ENCODE results near the gene GBE1. TPM values are rescaled to one million over a fixed set of nuclear protein-coding genes. Genes with fewer than 3 reads are reported as not detected.
A peak's percentile ranks its signal among the peaks of the same experiment; 100 is the strongest.

GBE1 gene
- total and polyA plus RNA-seq, 2 donors (not counting 1 experiment from before 2014, with no cell fraction given) = 153 to 232 TPM

- Histone ChIP-seq H3K79me2 (ENCODE audit: control insufficient read depth, insufficient read depth, low read length) (no peaks in the 10 kb centered on the region), H4K20me1 (ENCODE audit: control insufficient read depth, extremely low read depth, insufficient read depth, low read length) (no peaks in the 10 kb centered on the region), H3K9me3 (ENCODE audit: control insufficient read depth, insufficient read depth, low read depth, low read length) (no peaks in the 10 kb centered on the region), H2AFZ (ENCODE audit: low read length) (no peak overlapping the region), H3K4me1 (ENCODE audit: control insufficient read depth, extremely low read depth, insufficient read depth, low read length) (no peaks in the 10 kb centered on the region), H3K4me3 (replicated peaks in 1 of 4; ENCODE audit: control extremely low read depth in 1 of 4, insufficient read depth in 1 of 4, low read depth in 3 of 4, low read length in 4 of 4) (no peak overlapping the region), H3K9ac (ENCODE audit: insufficient read depth, low read length) (no peak overlapping the region), H3K4me2 (ENCODE audit: extremely low read depth, insufficient read depth, low read length) (no peak overlapping the region), H3K27ac (ENCODE audit: insufficient read depth, low read length) (no peak overlapping the region), H3K27me3 (ENCODE audit: control insufficient read depth, insufficient read depth, low read length) (no peaks in the 10 kb centered on the region), H3K36me3 (ENCODE audit: control insufficient read depth, insufficient read depth, low read length) (no peaks in the 10 kb centered on the region)
- DNase-seq (ENCODE audit: low read depth in 2 of 2) = no peak
- no peak for TF ChIP-seq CTCF (conservative IDR thresholded peaks at IDR 0.05 in 1 of 2, IDR thresholded peaks at IDR 0.05 in 1 of 2; ENCODE audit: low read depth in 1 of 2, low read length in 2 of 2)
- TF ChIP-seq EZH2 (IDR thresholded peaks at IDR 0.05; ENCODE audit: low read length, missing control alignments) = no peak
Observed at GRCh38 chr3:81549831-81550230, 211.6 kb downstream of the GBE1 start.

GRCh38 chr3:81549388-81549787 is 212.1 kb downstream of the GBE1 start:
- TF ChIP-seq EZH2 (IDR thresholded peaks at IDR 0.05; ENCODE audit: low read length, missing control alignments) = no peak
- TF ChIP-seq CTCF (conservative IDR thresholded peaks at IDR 0.05 in 1 of 2, IDR thresholded peaks at IDR 0.05 in 1 of 2; ENCODE audit: low read depth in 1 of 2, low read length in 2 of 2) = no peak
- Histone ChIP-seq H2AFZ (ENCODE audit: low read length) (no peak overlapping the region), H3K4me2 (ENCODE audit: extremely low read depth, insufficient read depth, low read length) (no peak overlapping the region), H4K20me1 (ENCODE audit: control insufficient read depth, extremely low read depth, insufficient read depth, low read length) (no peaks in the 10 kb centered on the region), H3K4me1 (ENCODE audit: control insufficient read depth, extremely low read depth, insufficient read depth, low read length) (no peaks in the 10 kb centered on the region), H3K27ac (ENCODE audit: insufficient read depth, low read length) (no peak overlapping the region), H3K4me3 (replicated peaks in 1 of 4; ENCODE audit: control extremely low read depth in 1 of 4, insufficient read depth in 1 of 4, low read depth in 3 of 4, low read length in 4 of 4) (no peak overlapping the region), H3K36me3 (ENCODE audit: control insufficient read depth, insufficient read depth, low read length) (no peaks in the 10 kb centered on the region), H3K79me2 (ENCODE audit: control insufficient read depth, insufficient read depth, low read length) (no peaks in the 10 kb centered on the region), H3K9ac (ENCODE audit: insufficient read depth, low read length) (no peak overlapping the region), H3K9me3 (ENCODE audit: control insufficient read depth, insufficient read depth, low read depth, low read length) (no peaks in the 10 kb centered on the region), H3K27me3 (ENCODE audit: control insufficient read depth, insufficient read depth, low read length) (no peaks in the 10 kb centered on the region)
- no peak for DNase-seq (ENCODE audit: low read depth in 2 of 2)

GRCh38 chr3:81545572-81545971 is 215.9 kb downstream of the GBE1 start:
- TF ChIP-seq CTCF (conservative IDR thresholded peaks at IDR 0.05 in 1 of 2, IDR thresholded peaks at IDR 0.05 in 1 of 2; ENCODE audit: low read depth in 1 of 2, low read length in 2 of 2) = no peak
- TF ChIP-seq EZH2 (IDR thresholded peaks at IDR 0.05; ENCODE audit: low read length, missing control alignments) = no peak
- H3K36me3 ChIP-seq (ENCODE audit: control insufficient read depth, insufficient read depth, low read length) = no peaks in the 10 kb centered on the region
- no peaks in the 10 kb centered on the region for H3K27me3 ChIP-seq (ENCODE audit: control insufficient read depth, insufficient read depth, low read length)
- no peaks in the 10 kb centered on the region for H3K9me3 ChIP-seq (ENCODE audit: control insufficient read depth, insufficient read depth, low read depth, low read length)
- no peaks in the 10 kb centered on the region for H3K79me2 ChIP-seq (ENCODE audit: control insufficient read depth, insufficient read depth, low read length)
- no peak overlapping the region for H3K4me2 ChIP-seq (ENCODE audit: extremely low read depth, insufficient read depth, low read length)
- H4K20me1 ChIP-seq (ENCODE audit: control insufficient read depth, extremely low read depth, insufficient read depth, low read length) = no peaks in the 10 kb centered on the region
- H2AFZ ChIP-seq (ENCODE audit: low read length) = no peak overlapping the region
- DNase-seq (ENCODE audit: low read depth in 2 of 2) = peak in 1 of 2 donors; percentile 62
- H3K9ac ChIP-seq (ENCODE audit: insufficient read depth, low read length) = no peak overlapping the region
- no peak overlapping the region for H3K27ac ChIP-seq (ENCODE audit: insufficient read depth, low read length)
- H3K4me1 ChIP-seq (ENCODE audit: control insufficient read depth, extremely low read depth, insufficient read depth, low read length) = no peaks in the 10 kb centered on the region
- H3K4me3 ChIP-seq (replicated peaks in 1 of 4; ENCODE audit: control extremely low read depth in 1 of 4, insufficient read depth in 1 of 4, low read depth in 3 of 4, low read length in 4 of 4) = no peak overlapping the region
